Measurements from ENCODE around the gene FMO3.

Gene FMO3

GRCh38 chr1:171141688-171142415 lies 51.1 kb downstream of the FMO3 start:
- TF ChIP-seq, protein P1, sequence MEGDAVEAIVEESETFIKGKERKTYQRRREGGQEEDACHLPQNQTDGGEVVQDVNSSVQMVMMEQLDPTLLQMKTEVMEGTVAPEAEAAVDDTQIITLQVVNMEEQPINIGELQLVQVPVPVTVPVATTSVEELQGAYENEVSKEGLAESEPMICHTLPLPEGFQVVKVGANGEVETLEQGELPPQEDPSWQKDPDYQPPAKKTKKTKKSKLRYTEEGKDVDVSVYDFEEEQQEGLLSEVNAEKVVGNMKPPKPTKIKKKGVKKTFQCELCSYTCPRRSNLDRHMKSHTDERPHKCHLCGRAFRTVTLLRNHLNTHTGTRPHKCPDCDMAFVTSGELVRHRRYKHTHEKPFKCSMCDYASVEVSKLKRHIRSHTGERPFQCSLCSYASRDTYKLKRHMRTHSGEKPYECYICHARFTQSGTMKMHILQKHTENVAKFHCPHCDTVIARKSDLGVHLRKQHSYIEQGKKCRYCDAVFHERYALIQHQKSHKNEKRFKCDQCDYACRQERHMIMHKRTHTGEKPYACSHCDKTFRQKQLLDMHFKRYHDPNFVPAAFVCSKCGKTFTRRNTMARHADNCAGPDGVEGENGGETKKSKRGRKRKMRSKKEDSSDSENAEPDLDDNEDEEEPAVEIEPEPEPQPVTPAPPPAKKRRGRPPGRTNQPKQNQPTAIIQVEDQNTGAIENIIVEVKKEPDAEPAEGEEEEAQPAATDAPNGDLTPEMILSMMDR (conservative IDR thresholded peaks at IDR 0.05) = no peak

GRCh38 chr1:171142416-171143385 lies 52.0 kb downstream of the FMO3 start:
- TF ChIP-seq, protein P1 (conservative IDR thresholded peaks at IDR 0.05) = no peak
- no peak overlapping the region for H3K27ac ChIP-seq

More at GRCh38 chr1:171141688-171142415, 51.1 kb downstream of the FMO3 start:
- no peak overlapping the region for H3K27ac ChIP-seq

GRCh38 chr1:171150156-171150555 lies 59.5 kb downstream of the FMO3 start:
- TF ChIP-seq, protein P1 (conservative IDR thresholded peaks at IDR 0.05) = no peak
- no peak overlapping the region for H3K27ac ChIP-seq

- no peak overlapping the region for H3K27ac ChIP-seq
- TF ChIP-seq, protein P1 (conservative IDR thresholded peaks at IDR 0.05) = no peak
These were observed 61.8 kb downstream of the FMO3 start for GRCh38 chr1:171152549-171152948.

GRCh38 chr1:171155484-171155883 lies 64.8 kb downstream of the FMO3 start:
- H3K27ac ChIP-seq = no peak overlapping the region
- TF ChIP-seq, protein P1 (conservative IDR thresholded peaks at IDR 0.05) = no peak

- no peak overlapping the region for H3K27ac ChIP-seq
- TF ChIP-seq, protein P1 (conservative IDR thresholded peaks at IDR 0.05) = no peak
These were observed 67.4 kb downstream of the FMO3 start for GRCh38 chr1:171158096-171158495.

GRCh38 chr1:171158551-171158950 lies 67.8 kb downstream of the FMO3 start:
- H3K27ac ChIP-seq = no peak overlapping the region
- TF ChIP-seq, protein P1 (conservative IDR thresholded peaks at IDR 0.05) = no peak

Data from VCaP (cell line).